WTC11 (cell line): Measurements from ENCODE around the gene TCEAL9. TPM values are rescaled to one million over a fixed set of nuclear protein-coding genes. Genes with fewer than 3 reads are reported as not detected.

Experiments used
- ATAC-seq: fragments of 200-7000 bp; cut with Tn5 transposase; 2 replicates; pipeline ENCODE4 v1.10.0; 2021; ENCODE audit warnings: mild to moderate bottlenecking, moderate library complexity
- CTCF ChIA-PET: fragments of 300-600 bp; sonication (Branson Sonifier 250); formaldehyde crosslinking; loops from one replicate; lab custom pipeline; 2021; ENCODE audit warnings: antibody characterized with exemption; lab: Charles Lee
- POLR2A ChIA-PET: fragments of 350-600 bp; sonication (Branson Sonifier 250); formaldehyde crosslinking; loops from one replicate; lab custom pipeline; 2021; ENCODE audit warnings: antibody characterized with exemption; lab: Charles Lee
- DNase-seq: peaks from one replicate; pipeline ENCODE4 v3.0.0; 2021; ENCODE audit warnings: low spot score
- H3K27ac Mint-ChIP-seq: 2 replicates; pipeline ENCODE4 v1.8.0; 2021; ENCODE audit warnings: mixed read lengths
- H3K27me3 Mint-ChIP-seq: 2 replicates; pipeline ENCODE4 v1.8.0; 2021; ENCODE audit warnings: low read depth, mild to moderate bottlenecking, moderate library complexity, mixed read lengths
- H3K36me3 Mint-ChIP-seq: 2 replicates; pipeline ENCODE4 v1.8.0; 2021; ENCODE audit warnings: mixed read lengths
- H3K4me1 Mint-ChIP-seq: 2 replicates; pipeline ENCODE4 v1.8.0; 2022; ENCODE audit warnings: mixed read lengths
- H3K4me3 Mint-ChIP-seq: 2 replicates; pipeline ENCODE4 v1.8.0; 2021; ENCODE audit warnings: mild to moderate bottlenecking, moderate library complexity, mixed read lengths
- H3K9me3 Mint-ChIP-seq: 2 replicates; pipeline ENCODE4 v1.8.0; 2021; ENCODE audit warnings: mixed read lengths
- ELF4 ChIP-seq: sonication (generic); formaldehyde crosslinking; IDR thresholded peaks from 2 replicates; pipeline ENCODE4 v1.8.1; 2022; ENCODE audit warnings: low read depth, mild to moderate bottlenecking, moderate library complexity, missing genetic modification reagents
- EMX1 ChIP-seq: fragments of 250-450 bp; sonication (Bioruptor Pico); IDR thresholded peaks from 2 replicates; pipeline ENCODE4 v1.8.0; 2021; ENCODE audit warnings: mild to moderate bottlenecking
- GRHL2 ChIP-seq: fragments of 250-450 bp; sonication (Bioruptor Pico); IDR thresholded peaks from 2 replicates; pipeline ENCODE4 v1.8.0; 2022; ENCODE audit warnings: mild to moderate bottlenecking, moderate library complexity; ENCODE audit not compliant: insufficient replicate concordance, severe bottlenecking
- IRF2 ChIP-seq: sonication (generic); formaldehyde crosslinking; IDR thresholded peaks from 2 replicates; pipeline ENCODE4 v1.8.0; 2022; ENCODE audit warnings: low read depth, missing genetic modification reagents, borderline replicate concordance
- NFE2L1 ChIP-seq: sonication (generic); formaldehyde crosslinking; IDR thresholded peaks from 2 replicates; pipeline ENCODE4 v1.8.1; 2023; ENCODE audit warnings: missing genetic modification reagents
- NR2C2 ChIP-seq: sonication (generic); formaldehyde crosslinking; IDR thresholded peaks from 2 replicates; pipeline ENCODE4 v1.8.0; 2022; ENCODE audit warnings: mild to moderate bottlenecking, missing genetic modification reagents
- OVOL2 ChIP-seq: fragments of 250-450 bp; sonication (Bioruptor Pico); IDR thresholded peaks from 2 replicates; pipeline ENCODE4 v1.9.0; 2021; ENCODE audit warnings: mild to moderate bottlenecking, borderline replicate concordance
- TEAD4 ChIP-seq: sonication (generic); formaldehyde crosslinking; IDR thresholded peaks from 2 replicates; pipeline ENCODE4 v1.8.0; 2022; ENCODE audit warnings: mild to moderate bottlenecking, missing genetic modification reagents
- ZNF138 ChIP-seq: sonication (generic); formaldehyde crosslinking; conservative IDR thresholded peaks from 2 replicates; pipeline ENCODE4 v1.8.1; 2022; ENCODE audit warnings: mild to moderate bottlenecking, moderate library complexity, missing genetic modification reagents
- ZNF396 ChIP-seq: fragments of 250-450 bp; sonication (Bioruptor Pico); IDR thresholded peaks from 2 replicates; pipeline ENCODE4 v1.8.0; 2021; ENCODE audit warnings: mild to moderate bottlenecking, moderate library complexity, borderline replicate concordance
- ZNF671 ChIP-seq: fragments of 250-450 bp; sonication (Bioruptor Pico); IDR thresholded peaks from 2 replicates; pipeline ENCODE4 v1.8.0; 2021; ENCODE audit warnings: mild to moderate bottlenecking
- total RNA-seq: library from RNA; stranded (reverse); gene quantifications from 3 replicates; pipeline ENCODE4 v1.2.3, GENCODE V29; 2021
- TF ChIP-seq, protein P1 (sequence below): fragments of 250-450 bp; sonication (Bioruptor Pico); conservative IDR thresholded peaks from 2 replicates; pipeline ENCODE4 v1.9.0; 2021; ENCODE audit warnings: mild to moderate bottlenecking
- TF ChIP-seq, protein P2 (sequence below): fragments of 200-600 bp; IDR thresholded peaks from 2 replicates; pipeline ENCODE4 v1.8.0; 2022; ENCODE audit warnings: antibody characterized with exemption
- TF ChIP-seq, protein P3 (sequence below): fragments of 250-450 bp; sonication (Bioruptor Pico); IDR thresholded peaks from 2 replicates; pipeline ENCODE4 v2.1.2; 2022; ENCODE audit warnings: mild to moderate bottlenecking, moderate library complexity
- TF ChIP-seq, protein P4 (sequence below): sonication (generic); formaldehyde crosslinking; conservative IDR thresholded peaks from 2 replicates; pipeline ENCODE4 v1.8.1; 2022; ENCODE audit warnings: mild to moderate bottlenecking, missing genetic modification reagents

Gene TCEAL9
- total RNA-seq, 1 experiment from 2014 or later = 30.4 TPM

DNA sequence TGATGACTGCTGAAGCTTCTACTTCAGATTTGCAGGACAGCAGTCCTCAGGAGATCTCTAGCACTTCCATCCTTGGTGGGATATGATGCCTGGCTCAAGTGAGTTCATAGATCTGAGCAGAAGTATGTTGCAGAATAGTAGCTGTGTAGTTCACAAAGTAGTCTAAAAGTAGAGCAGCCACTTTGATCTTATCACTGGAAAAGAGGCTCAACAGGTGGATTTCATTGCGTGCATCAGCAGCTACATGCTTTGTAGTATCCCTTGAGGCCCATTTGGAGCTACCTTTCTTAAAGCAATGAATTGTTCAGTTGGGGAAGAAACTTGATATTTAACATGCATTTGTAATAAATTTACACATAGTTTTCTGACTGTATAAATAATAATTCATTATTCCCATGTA lies 50.0 kb downstream of the TCEAL9 start:
- Mint-ChIP-seq H3K36me3 (peaks cover 17% of the 10 kb centered on the region), H3K27ac (no peak overlapping the region), H3K9me3 (peaks cover 6% of the 10 kb centered on the region), H3K4me1 (peaks cover 18% of the 10 kb centered on the region), H3K27me3 (peaks cover 32% of the 10 kb centered on the region), H3K4me3 (peak overlapping the region; percentile 88; the same call in 1 of the 2 replicates)
- CTCF ChIA-PET = no interaction called here
- DNase-seq = no peak
- POLR2A ChIA-PET = no interaction called here
- TF ChIP-seq NFE2L1 (CRISPR knock-in tag) = no peak
- no peak for ATAC-seq

DNA sequence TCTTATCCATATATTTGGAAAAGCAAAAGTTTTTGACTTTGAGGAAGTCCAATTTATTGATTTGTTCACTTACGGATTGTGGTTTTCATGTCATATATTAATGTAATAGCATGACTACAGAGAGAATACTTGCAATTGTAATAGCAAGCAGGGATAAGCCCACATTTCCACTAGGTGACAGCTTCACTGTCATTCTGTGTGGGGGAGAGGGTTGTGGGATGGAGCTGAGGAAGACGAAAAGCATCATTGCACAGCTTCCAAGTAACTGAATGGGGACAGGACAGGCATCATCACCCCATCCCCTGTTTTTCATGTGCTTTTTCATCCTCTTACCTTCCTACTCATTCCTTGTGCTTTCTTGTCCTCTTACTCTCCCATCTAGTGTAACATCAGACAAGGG lies 51.5 kb downstream of the TCEAL9 start:
- Mint-ChIP-seq H3K27ac (no peak overlapping the region), H3K27me3 (peaks cover 17% of the 10 kb centered on the region), H3K9me3 (peaks cover 6% of the 10 kb centered on the region), H3K4me1 (peaks cover 18% of the 10 kb centered on the region), H3K4me3 (no peak overlapping the region), H3K36me3 (peaks cover 23% of the 10 kb centered on the region)
- ChIA-PET CTCF (no interaction called here), POLR2A (no interaction called here)
- TF ChIP-seq, protein P1, sequence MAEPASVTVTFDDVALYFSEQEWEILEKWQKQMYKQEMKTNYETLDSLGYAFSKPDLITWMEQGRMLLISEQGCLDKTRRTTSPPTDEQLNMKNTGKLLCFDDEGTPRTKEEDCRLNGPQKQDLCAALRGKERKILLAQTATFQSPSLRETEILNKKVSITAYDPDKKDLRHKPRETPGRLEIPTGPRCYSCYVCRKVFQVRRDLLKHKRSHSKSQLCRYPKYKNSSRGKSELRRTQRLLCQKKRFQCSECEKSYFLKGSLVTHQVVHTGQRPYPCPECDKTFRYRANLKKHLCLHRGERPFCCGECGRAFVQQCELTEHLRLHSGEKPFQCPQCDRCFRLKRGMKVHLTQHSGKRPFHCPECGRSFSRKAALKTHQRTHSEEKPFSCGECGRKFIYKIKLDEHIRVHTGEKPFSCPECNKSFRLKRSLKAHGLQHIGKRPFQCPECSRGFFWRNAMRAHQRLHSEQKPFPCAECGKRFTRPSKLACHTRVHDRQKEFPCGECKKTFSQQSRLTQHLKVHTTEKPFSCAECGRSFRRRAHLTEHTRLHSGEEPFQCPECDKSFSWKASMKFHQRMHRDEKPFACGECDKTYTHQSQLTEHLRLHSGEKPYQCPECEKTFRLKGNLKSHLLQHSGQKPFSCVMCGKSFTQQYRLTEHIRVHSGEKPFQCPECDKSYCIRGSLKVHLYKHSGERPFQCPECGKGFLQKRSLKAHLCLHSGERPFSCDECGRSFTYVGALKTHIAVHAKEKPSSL (CRISPR knock-in tag) = no peak
- TF ChIP-seq OVOL2 (no peak), ZNF138 (no peak), EMX1 (CRISPR knock-in tag) (no peak), IRF2 (CRISPR knock-in tag) (no peak), NR2C2 (CRISPR knock-in tag) (no peak), GRHL2 (CRISPR knock-in tag) (no peak), ELF4 (CRISPR knock-in tag) (no peak), TEAD4 (no peak), ZNF671 (CRISPR knock-in tag) (no peak), ZNF396 (CRISPR knock-in tag) (no peak)
- TF ChIP-seq, protein P2, sequence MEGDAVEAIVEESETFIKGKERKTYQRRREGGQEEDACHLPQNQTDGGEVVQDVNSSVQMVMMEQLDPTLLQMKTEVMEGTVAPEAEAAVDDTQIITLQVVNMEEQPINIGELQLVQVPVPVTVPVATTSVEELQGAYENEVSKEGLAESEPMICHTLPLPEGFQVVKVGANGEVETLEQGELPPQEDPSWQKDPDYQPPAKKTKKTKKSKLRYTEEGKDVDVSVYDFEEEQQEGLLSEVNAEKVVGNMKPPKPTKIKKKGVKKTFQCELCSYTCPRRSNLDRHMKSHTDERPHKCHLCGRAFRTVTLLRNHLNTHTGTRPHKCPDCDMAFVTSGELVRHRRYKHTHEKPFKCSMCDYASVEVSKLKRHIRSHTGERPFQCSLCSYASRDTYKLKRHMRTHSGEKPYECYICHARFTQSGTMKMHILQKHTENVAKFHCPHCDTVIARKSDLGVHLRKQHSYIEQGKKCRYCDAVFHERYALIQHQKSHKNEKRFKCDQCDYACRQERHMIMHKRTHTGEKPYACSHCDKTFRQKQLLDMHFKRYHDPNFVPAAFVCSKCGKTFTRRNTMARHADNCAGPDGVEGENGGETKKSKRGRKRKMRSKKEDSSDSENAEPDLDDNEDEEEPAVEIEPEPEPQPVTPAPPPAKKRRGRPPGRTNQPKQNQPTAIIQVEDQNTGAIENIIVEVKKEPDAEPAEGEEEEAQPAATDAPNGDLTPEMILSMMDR = no peak
- TF ChIP-seq, protein P3, sequence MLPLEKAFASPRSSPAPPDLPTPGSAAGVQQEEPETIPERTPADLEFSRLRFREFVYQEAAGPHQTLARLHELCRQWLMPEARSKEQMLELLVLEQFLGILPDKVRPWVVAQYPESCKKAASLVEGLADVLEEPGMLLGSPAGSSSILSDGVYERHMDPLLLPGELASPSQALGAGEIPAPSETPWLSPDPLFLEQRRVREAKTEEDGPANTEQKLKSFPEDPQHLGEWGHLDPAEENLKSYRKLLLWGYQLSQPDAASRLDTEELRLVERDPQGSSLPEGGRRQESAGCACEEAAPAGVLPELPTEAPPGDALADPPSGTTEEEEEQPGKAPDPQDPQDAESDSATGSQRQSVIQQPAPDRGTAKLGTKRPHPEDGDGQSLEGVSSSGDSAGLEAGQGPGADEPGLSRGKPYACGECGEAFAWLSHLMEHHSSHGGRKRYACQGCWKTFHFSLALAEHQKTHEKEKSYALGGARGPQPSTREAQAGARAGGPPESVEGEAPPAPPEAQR (CRISPR knock-in tag) = no peak
- TF ChIP-seq, protein P4, sequence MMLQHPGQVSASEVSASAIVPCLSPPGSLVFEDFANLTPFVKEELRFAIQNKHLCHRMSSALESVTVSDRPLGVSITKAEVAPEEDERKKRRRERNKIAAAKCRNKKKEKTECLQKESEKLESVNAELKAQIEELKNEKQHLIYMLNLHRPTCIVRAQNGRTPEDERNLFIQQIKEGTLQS (CRISPR knock-in tag) = no peak
- ATAC-seq = no peak
- no peak for DNase-seq

Other genes with a start within 250 kb of the TCEAL9 start
- 57.9 to 71.6 TPM (median 67.9 TPM) in 3 replicates for gene BEX4, start 141.4 kb upstream of the TCEAL9 start, total RNA-seq
- gene TCEAL8, start 101.4 kb upstream of the TCEAL9 start, total RNA-seq = 72.4 to 75.0 TPM (median 74.6 TPM) in 3 replicates
- 3.5 to 5.6 TPM (median 5.3 TPM) in 3 replicates for gene TCEAL5, start 79.8 kb upstream of the TCEAL9 start, total RNA-seq
- 30.6 to 34.1 TPM (median 32.8 TPM) in 3 replicates for gene BEX2, start 45.5 kb upstream of the TCEAL9 start, total RNA-seq
- 5.6 to 7.7 TPM (median 7.2 TPM) in 3 replicates for gene TCEAL7, start 26.3 kb upstream of the TCEAL9 start, total RNA-seq
- 263 to 292 TPM (median 277 TPM) in 3 replicates for gene BEX3, start 20.0 kb downstream of the TCEAL9 start, total RNA-seq
- 0.17 to 0.48 TPM (median 0.23 TPM) in 3 replicates for gene RAB40A, start 163.0 kb downstream of the TCEAL9 start, total RNA-seq
- 46.4 to 55.0 TPM (median 50.6 TPM) in 3 replicates for gene TCEAL4, start 229.0 kb downstream of the TCEAL9 start, total RNA-seq